GM23338 (cell line): ENCODE results near the gene MTIF3.

Experiments used
- CREB1 ChIP-seq: fragments of 250-450 bp; sonication (Bioruptor Pico); IDR thresholded peaks from 2 replicates; pipeline ENCODE4 v1.5.0; 2020; ENCODE audit warnings: low read depth, mild to moderate bottlenecking, moderate library complexity
- CTCF ChIP-seq, 2 experiments: fragments of 200-600 bp in 1 of 2; sonication (generic) in 1 of 2; conservative IDR thresholded peaks; 2 replicates each; pipeline versions ENCODE4 v1.5.1 to v1.6.1; 2016 to 2017; ENCODE audit warnings: antibody characterized with exemption in 2 of 2, low read depth in 2 of 2, mild to moderate bottlenecking in 2 of 2, moderate library complexity in 1 of 2
- ETS1 ChIP-seq: IDR thresholded peaks from 2 replicates; pipeline ENCODE4 v1.6.1; 2016; ENCODE audit warnings: antibody characterized with exemption
- EZH2 ChIP-seq: fragments of 200-600 bp; sonication (generic); IDR thresholded peaks from one replicate; pipeline ENCODE4 v1.8.0; 2017; ENCODE audit warnings: antibody characterized with exemption, mild to moderate bottlenecking, low read depth; ENCODE audit not compliant: unreplicated experiment
- EZH2phosphoT487 ChIP-seq: fragments of 200-600 bp; sonication (generic); IDR thresholded peaks from one replicate; pipeline ENCODE4 v1.8.1; 2018; ENCODE audit warnings: antibody characterized with exemption; ENCODE audit not compliant: unreplicated experiment
- JUNB ChIP-seq: IDR thresholded peaks from one replicate; pipeline ENCODE4 v1.6.1; 2016; ENCODE audit warnings: antibody characterized with exemption; ENCODE audit not compliant: unreplicated experiment
- NANOG ChIP-seq: IDR thresholded peaks from 2 replicates; pipeline ENCODE4 v1.6.1; 2016; ENCODE audit warnings: antibody characterized with exemption, borderline replicate concordance
- POLR2AphosphoS5 ChIP-seq: IDR thresholded peaks from 2 replicates; pipeline ENCODE4 v1.6.1; 2016; ENCODE audit warnings: antibody characterized with exemption, low read depth
- REST ChIP-seq: IDR thresholded peaks from one replicate; pipeline ENCODE4 v1.6.1; 2018; ENCODE audit warnings: antibody characterized with exemption; ENCODE audit not compliant: unreplicated experiment
- STAT1 ChIP-seq: IDR thresholded peaks from one replicate; pipeline ENCODE4 v1.6.1; 2016; ENCODE audit warnings: antibody characterized with exemption; ENCODE audit not compliant: unreplicated experiment
- ZNF114 ChIP-seq: fragments of 250-450 bp; sonication (Bioruptor Pico); IDR thresholded peaks from 2 replicates; pipeline ENCODE4 v1.5.0; 2020; ENCODE audit warnings: mild to moderate bottlenecking, moderate library complexity
- ZNF331 ChIP-seq: fragments of 250-450 bp; sonication (Bioruptor Pico); IDR thresholded peaks from 2 replicates; pipeline ENCODE4 v1.5.0; 2020; ENCODE audit warnings: low read depth, mild to moderate bottlenecking, moderate library complexity
- ZNF462 ChIP-seq: fragments of 250-450 bp; sonication (Bioruptor Pico); IDR thresholded peaks from 2 replicates; pipeline ENCODE4 v1.5.0; 2020; ENCODE audit warnings: mild to moderate bottlenecking, moderate library complexity

GRCh38 chr13:27442071-27442647, 8.2 kb downstream of the MTIF3 start:
- TF ChIP-seq POLR2AphosphoS5 (no peak), EZH2 (no peak), CTCF (conservative IDR thresholded peaks at IDR 0.05; ENCODE audit: low read depth in 2 of 2) (no peak), EZH2phosphoT487 (no peak), JUNB (no peak), REST (no peak), CREB1 (no peak), ETS1 (no peak), ZNF114 (CRISPR knock-in tag) (no peak), NANOG (no peak), STAT1 (no peak), ZNF331 (no peak), ZNF462 (CRISPR knock-in tag) (no peak)
